ENCODE results near the gene ACADSB.

The ACADSB gene

DNA sequence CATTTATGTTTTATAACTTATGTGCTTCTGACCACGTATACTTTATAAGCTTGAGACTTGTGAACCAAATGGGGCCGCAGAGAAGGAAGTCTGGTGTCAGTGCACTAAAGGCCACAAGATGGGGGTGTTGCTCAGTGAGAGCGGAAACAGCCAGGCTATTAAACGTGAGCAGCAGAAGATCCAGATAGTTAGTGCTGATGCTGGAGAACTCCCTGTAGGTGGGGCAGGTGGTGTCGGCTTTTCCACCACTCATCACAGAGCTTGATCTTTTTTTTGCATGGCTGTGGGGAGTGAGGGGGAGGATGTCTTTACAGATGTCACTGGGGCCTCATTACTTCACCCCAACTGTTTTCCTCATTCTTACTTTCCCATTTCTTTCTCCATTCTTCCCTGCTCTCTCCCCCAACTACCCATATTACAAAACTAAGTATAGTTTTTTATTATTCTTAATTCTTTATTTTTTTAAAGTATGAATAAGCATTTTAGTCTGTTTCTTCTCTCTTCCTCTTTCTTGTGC lies 34.7 kb downstream of the ACADSB start:
- peak; percentile 40 for DNase-seq

DNA sequence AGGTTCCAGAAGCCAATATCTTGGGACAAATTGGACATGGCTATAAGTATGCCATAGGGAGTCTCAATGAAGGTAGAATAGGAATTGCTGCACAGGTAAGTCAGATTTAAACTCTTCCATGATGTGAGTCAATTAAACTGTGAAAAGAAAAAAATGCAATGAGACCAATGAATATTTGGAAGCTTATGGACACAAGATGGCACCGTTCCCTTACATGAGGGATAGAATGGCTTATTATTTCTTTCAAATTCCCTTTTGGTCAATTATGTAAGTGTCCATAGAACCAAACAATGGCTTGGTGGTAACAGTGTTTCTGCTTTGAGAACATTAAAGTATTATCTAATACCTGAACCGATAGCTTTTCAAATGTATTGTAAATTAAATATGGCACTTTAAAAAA lies 35.6 kb downstream of the ACADSB start:
- DNase-seq = no peak

DNA sequence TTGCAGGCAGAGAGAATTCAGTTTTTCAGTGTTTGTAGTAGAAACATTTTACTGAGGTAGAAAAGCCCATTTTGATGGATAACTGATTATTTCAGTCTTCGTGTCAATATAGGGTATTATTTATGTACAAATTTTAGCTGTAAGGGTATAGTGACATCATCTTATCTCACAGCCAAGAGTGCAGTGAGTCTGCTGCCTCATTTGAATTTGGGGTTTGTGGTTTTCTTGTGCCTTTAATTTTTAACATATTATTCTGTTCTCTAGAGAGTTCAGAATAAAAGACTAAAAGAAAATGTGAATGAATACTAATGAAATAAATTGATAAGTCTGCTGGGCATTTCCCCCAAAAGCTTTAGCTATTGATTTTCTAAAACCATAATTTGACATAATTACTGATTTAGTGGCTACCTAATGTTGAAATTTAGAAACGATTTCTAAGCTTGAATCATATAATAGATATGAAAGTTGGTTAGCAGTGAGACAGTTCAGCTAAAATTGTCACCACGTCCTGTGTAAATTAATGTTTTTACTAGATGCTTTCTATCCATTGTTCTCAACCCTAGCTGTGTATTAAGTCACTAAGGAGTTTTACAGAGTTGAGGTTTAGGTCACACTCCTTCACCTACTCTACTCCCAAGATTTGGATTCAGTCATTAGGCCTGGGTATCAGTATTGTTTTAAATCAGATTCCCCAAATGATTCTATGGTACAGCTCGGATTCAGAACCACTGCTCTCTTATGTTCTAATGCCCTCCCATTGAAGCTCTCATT lies 37.3 kb downstream of the ACADSB start:
- DNase-seq = no peak

- no peak for DNase-seq
Observed at GRCh38 chr10:123057968-123058367, 49.2 kb downstream of the ACADSB start.

- no peak for DNase-seq
Observed at GRCh38 chr10:123061865-123062264, 53.1 kb downstream of the ACADSB start.

- DNase-seq = no peak
Observed at GRCh38 chr10:123062726-123063125, 53.9 kb downstream of the ACADSB start.

DNA sequence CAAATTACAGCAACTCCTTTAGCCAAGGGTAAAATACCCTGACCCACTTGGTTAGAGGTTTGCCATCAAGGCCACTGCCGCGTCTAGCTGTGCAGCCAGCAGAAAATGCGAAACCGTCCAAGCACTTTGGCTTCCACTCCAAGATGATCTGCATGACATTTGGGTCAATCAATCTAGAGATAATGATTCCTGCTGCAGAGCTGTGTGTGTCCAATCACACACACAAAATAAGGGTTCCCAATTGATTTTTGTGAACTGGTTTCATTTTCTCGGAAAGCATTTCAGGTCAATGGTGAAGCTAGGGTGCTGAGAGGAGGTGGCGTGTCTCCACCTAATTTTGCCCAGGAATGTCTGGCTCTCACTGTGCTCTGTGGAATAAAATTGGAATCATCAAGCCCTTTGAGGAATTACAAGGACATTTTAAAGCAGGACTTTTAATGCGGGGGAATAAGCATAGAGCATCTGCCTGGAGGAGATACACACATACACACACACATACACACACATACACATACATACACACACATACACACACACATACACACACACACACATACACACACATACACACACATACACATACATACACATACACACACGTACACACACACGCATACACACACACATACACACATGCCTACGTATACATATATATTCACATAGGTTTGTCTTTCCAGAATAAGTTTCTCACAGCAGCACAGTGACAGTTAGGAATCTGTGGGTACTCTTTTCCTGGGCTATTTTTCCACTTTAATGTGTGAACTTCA lies 59.5 kb downstream of the ACADSB start:
- DNase-seq = no peak

DNA sequence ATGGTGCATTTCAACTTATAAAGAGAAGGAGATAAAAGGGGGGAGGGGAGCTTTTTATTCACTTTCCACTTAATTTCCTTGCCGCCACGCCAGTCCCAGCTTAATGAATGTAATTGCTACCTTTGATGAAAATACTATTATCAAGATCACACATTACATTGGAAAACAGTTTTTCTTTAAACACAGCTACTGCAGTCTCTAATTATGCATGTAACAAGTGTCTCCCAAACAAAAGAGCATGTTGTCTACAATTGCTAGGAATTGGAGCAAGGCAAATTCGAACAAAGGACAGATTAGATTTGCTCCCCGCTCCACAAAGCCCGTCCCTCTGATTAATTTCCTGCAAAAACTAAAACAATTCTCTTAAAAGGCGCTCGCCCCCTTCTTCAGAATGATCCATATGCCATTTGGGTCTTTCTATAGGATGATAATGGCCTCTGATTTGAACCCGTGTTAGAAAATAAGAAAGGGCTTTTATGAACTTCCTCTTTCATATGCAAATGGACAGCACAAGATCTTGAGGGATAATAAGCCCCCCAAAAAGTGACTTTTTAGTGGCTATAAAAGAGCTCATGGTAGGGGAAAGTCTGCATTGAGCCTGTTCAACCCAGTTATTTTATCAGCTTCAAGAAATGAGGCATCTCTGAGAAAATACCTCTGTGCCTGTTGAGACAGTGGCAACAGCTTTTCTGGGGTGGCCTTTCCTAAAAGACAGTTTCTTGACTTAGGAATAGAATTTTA lies 60.6 kb downstream of the ACADSB start:
- DNase-seq = no peak

GRCh38 chr10:123073187-123073586 lies 64.4 kb downstream of the ACADSB start:
- no peak for DNase-seq

GRCh38 chr10:123074215-123074614 lies 65.4 kb downstream of the ACADSB start:
- DNase-seq = no peak

- no peak for DNase-seq
Observed at GRCh38 chr10:123081896-123082295, 73.1 kb downstream of the ACADSB start.

DNA sequence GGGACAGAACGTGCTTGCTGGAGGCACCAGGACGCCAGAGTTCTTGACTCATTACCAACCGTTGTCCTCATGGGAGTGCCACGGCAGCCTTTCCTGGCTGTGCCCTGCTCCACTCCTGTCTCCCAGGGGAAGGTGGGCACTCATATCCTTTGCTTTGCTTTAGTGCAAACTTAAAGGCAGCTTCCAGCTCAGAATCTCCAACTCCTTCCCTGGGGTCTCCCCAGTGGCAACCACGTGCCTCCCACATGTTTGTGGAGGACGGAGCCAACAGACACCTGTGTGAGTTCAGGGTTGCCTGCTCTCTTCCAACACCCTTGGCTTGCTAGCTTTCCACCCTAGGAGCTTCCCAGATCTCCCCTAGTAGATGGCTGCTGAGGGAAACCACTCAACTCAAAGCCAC lies 75.0 kb downstream of the ACADSB start:
- no peak for DNase-seq

GRCh38 chr10:123086281-123086680 lies 77.5 kb downstream of the ACADSB start:
- no peak for DNase-seq

- DNase-seq = no peak
Observed at GRCh38 chr10:123087348-123087747, 78.5 kb downstream of the ACADSB start.

DNA sequence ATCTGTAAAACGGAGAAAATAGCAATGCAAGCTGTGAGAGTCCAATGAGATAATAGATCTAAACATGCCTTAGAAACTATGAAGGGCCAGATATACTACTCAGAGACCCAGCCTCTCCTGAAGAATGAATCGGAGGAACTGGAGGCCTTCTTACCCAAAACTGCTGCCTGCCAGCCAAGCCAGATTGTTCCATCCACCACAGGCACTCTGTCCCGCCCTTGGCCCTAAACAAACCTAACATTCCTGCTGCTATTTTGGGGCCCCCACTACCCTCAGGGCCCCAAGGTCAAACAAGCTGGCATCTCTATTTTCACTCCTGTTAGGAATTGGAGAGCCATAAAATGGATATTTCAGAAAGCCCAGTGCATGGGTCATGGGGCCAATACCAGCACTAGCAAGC lies 79.0 kb downstream of the ACADSB start:
- DNase-seq = no peak

GRCh38 chr10:123092635-123093414 lies 84.0 kb downstream of the ACADSB start:
- no peak for DNase-seq

DNA sequence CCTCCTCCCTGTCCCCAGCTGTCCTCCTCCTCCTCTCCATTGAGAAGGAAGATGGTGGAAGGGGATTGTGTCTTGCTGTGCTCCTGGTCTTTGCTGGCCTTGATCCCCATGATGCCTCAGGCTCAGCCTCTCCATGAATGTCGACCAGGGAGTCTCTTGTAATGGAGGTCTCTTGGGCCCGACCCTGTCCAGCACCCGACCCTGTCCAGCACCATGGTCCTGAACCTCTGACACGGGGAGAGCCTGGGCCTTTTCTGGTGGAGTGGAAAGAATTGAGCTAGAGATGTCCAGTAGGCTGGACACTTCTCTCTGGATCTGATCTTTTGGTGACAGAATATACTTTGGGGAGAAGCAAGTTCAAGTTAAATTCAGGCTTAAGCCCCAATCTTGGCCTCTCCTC lies 84.7 kb downstream of the ACADSB start:
- DNase-seq = no peak

DNA sequence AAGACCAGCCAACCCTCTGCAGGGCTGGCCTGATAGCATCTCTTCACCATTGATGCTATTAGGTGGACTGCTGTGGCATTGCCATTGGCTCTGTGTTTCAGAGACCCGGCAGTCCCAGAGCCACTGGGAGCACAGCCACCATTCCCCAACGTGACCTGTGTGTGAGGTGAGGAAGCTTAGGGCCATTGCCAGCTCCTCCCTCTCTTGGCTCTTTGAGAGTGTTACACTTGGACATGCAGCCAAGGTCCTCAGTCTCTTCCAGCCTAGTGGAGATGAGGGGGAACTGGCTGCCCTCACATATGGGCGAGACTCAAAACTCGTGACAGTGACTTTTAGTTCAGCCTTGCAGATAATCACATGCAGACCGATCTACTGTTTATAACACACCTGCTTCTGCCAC lies 87.6 kb downstream of the ACADSB start:
- no peak for DNase-seq

DNA sequence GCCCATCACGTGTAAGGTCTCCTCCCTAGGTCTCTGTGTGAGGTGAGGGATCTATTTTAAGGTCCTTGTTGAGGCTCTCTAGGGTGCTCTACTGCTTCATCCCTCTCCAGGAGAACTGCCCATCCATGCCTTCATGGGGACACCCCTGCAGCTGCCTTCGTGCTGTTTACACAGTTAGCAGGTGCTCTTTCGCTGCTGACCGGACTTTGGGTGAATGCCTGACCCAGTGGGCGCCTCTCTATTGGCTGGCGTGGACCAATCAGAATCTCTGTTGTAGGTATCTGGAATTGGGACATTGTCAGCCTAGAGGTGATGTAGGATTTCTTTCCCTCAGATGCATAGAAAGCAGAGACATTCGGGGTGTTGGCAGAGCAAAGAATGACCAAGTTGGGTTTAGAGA lies 88.2 kb downstream of the ACADSB start:
- no peak for DNase-seq

- DNase-seq = no peak
Observed at GRCh38 chr10:123100030-123100762, 91.4 kb downstream of the ACADSB start.

DNA sequence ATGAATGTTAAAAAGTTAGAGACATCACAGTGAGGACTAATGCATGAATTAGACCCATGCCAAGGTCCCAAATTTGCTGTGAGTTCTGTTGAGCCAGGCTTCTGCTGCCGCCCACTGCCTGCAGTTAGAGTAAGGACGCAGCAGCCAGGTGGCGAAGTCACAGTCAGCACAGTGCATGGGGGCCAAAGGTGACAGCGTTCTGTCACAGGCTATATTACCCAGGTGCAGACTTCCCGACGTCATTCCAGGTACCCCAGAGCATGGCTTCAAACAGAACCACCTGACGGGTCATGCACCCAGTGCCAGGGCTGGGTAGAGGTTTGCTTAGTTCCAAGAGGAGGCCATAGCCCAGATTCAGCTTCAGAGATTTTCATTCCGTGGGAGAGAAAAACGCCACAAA lies 93.1 kb downstream of the ACADSB start:
- no peak for DNase-seq

DNA sequence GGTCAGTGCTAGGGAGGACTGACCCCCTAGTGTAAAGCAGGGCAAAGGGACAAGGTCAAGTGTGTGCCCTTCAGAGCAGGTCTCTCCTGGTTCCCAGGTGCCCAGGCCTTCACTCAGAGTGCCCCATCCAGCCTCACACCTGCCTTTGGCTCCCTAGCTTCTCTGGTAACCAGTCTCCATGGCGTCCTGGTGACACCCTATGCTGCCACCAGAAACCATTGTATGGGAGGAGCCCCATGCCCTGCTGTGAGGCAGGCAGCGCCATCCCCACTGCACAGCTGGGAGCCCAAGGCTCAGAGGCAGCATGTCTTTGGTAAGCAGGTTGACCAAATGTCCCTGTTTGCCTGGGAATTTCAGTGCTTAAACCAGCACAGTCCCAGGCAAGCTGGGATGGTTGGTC lies 93.9 kb downstream of the ACADSB start:
- DNase-seq = no peak
